ENCODE results near the gene SPRED3. TPM values are rescaled to one million over a fixed set of nuclear protein-coding genes. Genes with fewer than 3 reads are reported as not detected.
A peak's percentile ranks its signal among the peaks of the same experiment; 100 is the strongest.
"Not testable (repeated sequence)": the region's sequence is repeated elsewhere in the genome, so short reads cannot be mapped to it uniquely, and the experiment has no call there.

Gene SPRED3
- total RNA-seq, 1 experiment from 2014 or later = 7.2 TPM

- peak; percentile 35 for TF ChIP-seq SP1 (CRISPR knock-in tag; conservative IDR thresholded peaks at IDR 0.05)
- no peak for TF ChIP-seq ZNF671 (CRISPR knock-in tag; IDR thresholded peaks at IDR 0.05)
- TF ChIP-seq NFATC4 (CRISPR knock-in tag; IDR thresholded peaks at IDR 0.05) = no peak
Measured at GRCh38 chr19:38362076-38362945, 26.2 kb upstream of the SPRED3 start (continued).

DNA sequence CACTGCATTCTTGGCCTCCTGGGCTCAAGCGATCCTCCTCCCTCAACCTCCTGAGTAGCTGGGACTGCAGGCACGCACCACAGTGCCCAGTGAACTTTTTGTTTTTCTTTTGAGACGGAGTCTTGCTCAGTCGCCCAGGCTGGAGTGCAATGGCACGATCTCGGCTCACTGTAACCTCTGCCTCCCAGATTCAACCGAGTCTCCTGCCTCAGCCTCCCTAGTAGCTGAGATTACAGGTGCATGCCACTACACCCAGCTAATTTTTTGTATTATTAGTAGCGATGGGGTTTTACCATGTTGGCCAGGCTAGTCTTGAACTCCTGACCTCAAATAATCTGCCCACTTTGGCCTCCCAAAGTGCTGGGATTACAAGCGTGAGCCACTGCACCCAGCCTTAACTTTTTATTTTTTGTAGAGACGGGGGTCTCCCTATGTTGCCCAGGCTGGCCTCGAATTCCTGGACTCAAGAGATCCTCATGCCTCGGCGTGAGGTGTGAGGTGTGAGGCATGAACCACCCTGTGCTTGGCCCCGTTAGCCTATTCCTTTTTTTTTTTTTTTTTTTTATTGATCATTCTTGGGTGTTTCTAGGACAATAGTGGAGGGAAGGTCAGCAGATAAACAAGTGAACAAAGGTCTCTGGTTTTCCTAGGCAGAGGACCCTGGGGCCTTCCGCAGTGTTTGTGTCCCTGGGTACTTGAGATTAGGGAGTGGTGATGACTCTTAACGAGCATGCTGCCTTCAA, 25.4 kb upstream of the SPRED3 start:
- CTCF ChIA-PET = interaction anchor here (0.5 to 2.9 kb wide), 6 partner anchors 11 to 92 kb away, joined by 3 to 19 read pairs (median 8); partner anchors contain the start of genes CATSPERG, FAM98C and PSMD8
- peak overlapping the region; percentile 86 for H3K4me3 Mint-ChIP-seq
- not testable (repeated sequence) for H3K27ac Mint-ChIP-seq; ATAC-seq; DNase-seq (ENCODE audit: low spot score); H3K9me3 Mint-ChIP-seq; H3K36me3 Mint-ChIP-seq
- POLR2A ChIA-PET = interaction anchor here (1.1 to 2.7 kb wide), 2 partner anchors 11 to 81 kb away, joined by 7 to 16 read pairs; partner anchors contain the start of gene PSMD8
- peaks cover 10% of the 10 kb centered on the region for H3K4me1 Mint-ChIP-seq
- peaks cover 51% of the 10 kb centered on the region for H3K27me3 Mint-ChIP-seq (ENCODE audit: low read depth)

DNA sequence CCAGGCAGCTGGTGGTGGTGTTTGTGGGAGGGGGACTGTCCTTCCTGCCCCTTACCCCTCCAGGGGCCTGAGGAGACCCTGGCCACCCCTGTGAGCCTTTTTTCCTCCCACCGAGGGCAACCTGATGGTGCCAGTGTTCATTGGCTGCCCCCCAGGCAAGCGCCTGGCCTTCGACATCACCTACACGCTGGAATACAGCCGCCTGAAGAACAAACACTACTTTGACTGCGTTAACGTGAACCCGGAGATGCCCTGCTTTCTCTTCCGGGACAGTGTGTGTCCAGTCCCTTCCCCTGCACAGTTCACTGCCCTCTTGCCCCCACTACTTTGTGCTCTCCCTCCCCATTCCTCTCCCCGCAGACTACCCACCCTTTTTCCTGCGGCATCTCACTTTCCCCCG, 21.5 kb upstream of the SPRED3 start:
- ChIA-PET CTCF (no interaction called here), POLR2A (no interaction called here)
- Mint-ChIP-seq H3K4me3 (no peak overlapping the region), H3K36me3 (no peaks in the 10 kb centered on the region), H3K4me1 (no peaks in the 10 kb centered on the region), H3K9me3 (no peaks in the 10 kb centered on the region), H3K27me3 (ENCODE audit: low read depth) (peaks cover 35% of the 10 kb centered on the region), H3K27ac (no peak overlapping the region)
- TF ChIP-seq, protein P1, sequence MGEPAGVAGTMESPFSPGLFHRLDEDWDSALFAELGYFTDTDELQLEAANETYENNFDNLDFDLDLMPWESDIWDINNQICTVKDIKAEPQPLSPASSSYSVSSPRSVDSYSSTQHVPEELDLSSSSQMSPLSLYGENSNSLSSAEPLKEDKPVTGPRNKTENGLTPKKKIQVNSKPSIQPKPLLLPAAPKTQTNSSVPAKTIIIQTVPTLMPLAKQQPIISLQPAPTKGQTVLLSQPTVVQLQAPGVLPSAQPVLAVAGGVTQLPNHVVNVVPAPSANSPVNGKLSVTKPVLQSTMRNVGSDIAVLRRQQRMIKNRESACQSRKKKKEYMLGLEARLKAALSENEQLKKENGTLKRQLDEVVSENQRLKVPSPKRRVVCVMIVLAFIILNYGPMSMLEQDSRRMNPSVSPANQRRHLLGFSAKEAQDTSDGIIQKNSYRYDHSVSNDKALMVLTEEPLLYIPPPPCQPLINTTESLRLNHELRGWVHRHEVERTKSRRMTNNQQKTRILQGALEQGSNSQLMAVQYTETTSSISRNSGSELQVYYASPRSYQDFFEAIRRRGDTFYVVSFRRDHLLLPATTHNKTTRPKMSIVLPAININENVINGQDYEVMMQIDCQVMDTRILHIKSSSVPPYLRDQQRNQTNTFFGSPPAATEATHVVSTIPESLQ (CRISPR knock-in tag; IDR thresholded peaks at IDR 0.05) = no peak
- TF ChIP-seq ARID4B (CRISPR knock-in tag; IDR thresholded peaks at IDR 0.05; ENCODE audit: borderline replicate concordance) (no peak), NR1H2 (CRISPR knock-in tag; IDR thresholded peaks at IDR 0.05) (no peak), PRRX2 (CRISPR knock-in tag; IDR thresholded peaks at IDR 0.05) (no peak), NFATC4 (CRISPR knock-in tag; IDR thresholded peaks at IDR 0.05) (no peak)
- TF ChIP-seq, protein P2, sequence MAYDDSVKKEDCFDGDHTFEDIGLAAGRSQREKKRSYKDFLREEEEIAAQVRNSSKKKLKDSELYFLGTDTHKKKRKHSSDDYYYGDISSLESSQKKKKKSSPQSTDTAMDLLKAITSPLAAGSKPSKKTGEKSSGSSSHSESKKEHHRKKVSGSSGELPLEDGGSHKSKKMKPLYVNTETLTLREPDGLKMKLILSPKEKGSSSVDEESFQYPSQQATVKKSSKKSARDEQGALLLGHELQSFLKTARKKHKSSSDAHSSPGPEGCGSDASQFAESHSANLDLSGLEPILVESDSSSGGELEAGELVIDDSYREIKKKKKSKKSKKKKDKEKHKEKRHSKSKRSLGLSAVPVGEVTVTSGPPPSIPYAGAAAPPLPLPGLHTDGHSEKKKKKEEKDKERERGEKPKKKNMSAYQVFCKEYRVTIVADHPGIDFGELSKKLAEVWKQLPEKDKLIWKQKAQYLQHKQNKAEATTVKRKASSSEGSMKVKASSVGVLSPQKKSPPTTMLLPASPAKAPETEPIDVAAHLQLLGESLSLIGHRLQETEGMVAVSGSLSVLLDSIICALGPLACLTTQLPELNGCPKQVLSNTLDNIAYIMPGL (CRISPR knock-in tag; IDR thresholded peaks at IDR 0.05) = no peak
- TF ChIP-seq, protein P3, sequence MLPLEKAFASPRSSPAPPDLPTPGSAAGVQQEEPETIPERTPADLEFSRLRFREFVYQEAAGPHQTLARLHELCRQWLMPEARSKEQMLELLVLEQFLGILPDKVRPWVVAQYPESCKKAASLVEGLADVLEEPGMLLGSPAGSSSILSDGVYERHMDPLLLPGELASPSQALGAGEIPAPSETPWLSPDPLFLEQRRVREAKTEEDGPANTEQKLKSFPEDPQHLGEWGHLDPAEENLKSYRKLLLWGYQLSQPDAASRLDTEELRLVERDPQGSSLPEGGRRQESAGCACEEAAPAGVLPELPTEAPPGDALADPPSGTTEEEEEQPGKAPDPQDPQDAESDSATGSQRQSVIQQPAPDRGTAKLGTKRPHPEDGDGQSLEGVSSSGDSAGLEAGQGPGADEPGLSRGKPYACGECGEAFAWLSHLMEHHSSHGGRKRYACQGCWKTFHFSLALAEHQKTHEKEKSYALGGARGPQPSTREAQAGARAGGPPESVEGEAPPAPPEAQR (CRISPR knock-in tag; IDR thresholded peaks at IDR 0.05) = no peak
- DNase-seq (ENCODE audit: low spot score) (no peak), ATAC-seq (no peak)

Data from WTC11 (cell line).